OCI-LY1 (cell line): ENCODE data around the gene COPS4.

Experiments
- EZH2 ChIP-seq: fragments of 200-600 bp; sonication (generic), shearing (Covaris generic); IDR thresholded peaks from 2 replicates; pipeline ENCODE4 v1.8.0; 2017; ENCODE audit warnings: borderline replicate concordance, mixed run types, mild to moderate bottlenecking, antibody characterized with exemption, low read length, moderate library complexity, mixed read lengths
- TF ChIP-seq, protein P1 (sequence below): fragments of 200-600 bp; sonication (generic), shearing (Covaris generic); IDR thresholded peaks from 2 replicates; pipeline ENCODE4 v1.5.1; 2017; ENCODE audit warnings: mild to moderate bottlenecking, antibody characterized with exemption, low read length, moderate library complexity, mixed read lengths

DNA sequence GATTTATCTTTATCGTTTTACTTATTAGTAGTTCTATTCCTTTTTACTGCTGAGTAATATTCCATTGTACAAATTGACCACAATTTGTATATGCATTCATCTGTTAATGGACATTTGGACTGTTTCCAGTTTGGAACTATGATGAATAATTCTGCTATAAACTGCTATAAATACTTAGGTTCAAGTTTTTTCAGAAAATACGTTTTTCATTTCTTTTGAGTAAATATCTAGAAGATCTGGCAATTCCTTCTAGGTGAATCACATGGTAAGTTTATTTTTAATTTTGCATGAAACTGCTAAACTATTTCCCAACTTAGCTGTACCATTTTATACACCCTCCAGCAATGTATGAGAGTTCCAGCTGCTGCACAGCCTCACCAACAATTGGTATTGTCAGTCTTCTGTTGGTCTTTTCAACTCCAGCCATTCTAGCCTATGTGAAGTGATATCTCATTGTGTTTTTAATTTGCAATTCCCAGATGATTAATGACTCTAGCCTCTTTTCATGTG lies 46.6 kb upstream of the COPS4 start:
- TF ChIP-seq, protein P1, sequence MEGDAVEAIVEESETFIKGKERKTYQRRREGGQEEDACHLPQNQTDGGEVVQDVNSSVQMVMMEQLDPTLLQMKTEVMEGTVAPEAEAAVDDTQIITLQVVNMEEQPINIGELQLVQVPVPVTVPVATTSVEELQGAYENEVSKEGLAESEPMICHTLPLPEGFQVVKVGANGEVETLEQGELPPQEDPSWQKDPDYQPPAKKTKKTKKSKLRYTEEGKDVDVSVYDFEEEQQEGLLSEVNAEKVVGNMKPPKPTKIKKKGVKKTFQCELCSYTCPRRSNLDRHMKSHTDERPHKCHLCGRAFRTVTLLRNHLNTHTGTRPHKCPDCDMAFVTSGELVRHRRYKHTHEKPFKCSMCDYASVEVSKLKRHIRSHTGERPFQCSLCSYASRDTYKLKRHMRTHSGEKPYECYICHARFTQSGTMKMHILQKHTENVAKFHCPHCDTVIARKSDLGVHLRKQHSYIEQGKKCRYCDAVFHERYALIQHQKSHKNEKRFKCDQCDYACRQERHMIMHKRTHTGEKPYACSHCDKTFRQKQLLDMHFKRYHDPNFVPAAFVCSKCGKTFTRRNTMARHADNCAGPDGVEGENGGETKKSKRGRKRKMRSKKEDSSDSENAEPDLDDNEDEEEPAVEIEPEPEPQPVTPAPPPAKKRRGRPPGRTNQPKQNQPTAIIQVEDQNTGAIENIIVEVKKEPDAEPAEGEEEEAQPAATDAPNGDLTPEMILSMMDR: no peak
- TF ChIP-seq EZH2: no peak
